SHP77 (cell line): ENCODE measurements around the gene TOB1.
"Not testable (repeated sequence)": the region's sequence is repeated elsewhere in the genome, so short reads cannot be mapped to it uniquely, and the experiment has no call there.

Source experiments
- DNase-seq, 2 experiments: peaks; one replicate each; lab custom pipeline; 2025; lab: John Stamatoyannopoulos, UW

Gene TOB1

DNA sequence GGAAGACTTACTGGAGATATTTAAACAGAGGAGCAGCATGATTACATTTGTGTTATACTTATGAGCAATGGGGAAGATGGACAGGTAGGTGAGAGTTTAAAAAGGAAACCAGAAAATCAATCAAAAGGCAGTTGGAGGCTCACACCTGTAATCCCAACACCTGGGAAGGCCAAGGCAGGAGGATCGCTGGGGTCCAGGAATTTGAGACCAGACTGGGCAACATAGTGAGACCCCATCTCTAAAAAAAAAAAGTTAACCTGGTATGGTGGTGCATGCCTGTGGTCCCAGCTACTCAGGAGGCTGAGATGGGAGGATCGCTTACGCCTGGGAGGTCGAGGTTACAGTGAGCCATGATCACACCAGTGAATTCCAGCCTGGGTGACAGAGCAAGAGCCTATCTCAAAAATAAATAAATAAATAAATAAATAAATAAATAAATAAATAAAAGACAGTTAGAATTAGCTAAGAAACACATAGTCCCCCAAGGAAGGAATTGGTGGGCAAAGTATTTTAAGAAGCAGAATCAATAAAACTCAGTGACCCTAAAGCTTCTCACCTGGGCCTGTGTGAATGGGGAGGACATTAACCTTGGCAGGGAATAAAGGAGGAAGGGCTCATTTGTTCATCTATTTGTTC lies 32.3 kb upstream of the TOB1 start:
- DNase-seq = no peak

DNA sequence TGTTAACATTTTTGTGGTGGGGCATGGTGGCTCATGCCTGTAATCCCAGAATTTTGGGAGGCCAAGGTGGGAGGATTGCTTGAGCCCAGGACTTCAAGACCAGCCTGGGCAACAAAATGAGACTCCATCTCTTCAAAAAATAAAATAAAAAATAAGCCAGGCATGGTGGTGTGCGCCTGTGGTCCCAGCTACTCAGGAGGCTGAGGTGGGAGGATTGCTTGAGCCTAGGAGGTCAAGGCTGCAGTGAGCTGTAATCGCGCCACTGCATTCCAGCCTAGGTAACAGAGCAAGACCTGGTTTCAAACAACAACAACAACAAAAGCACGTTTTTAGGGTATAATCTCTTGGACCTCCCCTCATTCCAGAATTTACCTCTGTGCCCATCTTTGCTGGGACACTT lies 28.4 kb upstream of the TOB1 start:
- not testable (repeated sequence) for DNase-seq

DNA sequence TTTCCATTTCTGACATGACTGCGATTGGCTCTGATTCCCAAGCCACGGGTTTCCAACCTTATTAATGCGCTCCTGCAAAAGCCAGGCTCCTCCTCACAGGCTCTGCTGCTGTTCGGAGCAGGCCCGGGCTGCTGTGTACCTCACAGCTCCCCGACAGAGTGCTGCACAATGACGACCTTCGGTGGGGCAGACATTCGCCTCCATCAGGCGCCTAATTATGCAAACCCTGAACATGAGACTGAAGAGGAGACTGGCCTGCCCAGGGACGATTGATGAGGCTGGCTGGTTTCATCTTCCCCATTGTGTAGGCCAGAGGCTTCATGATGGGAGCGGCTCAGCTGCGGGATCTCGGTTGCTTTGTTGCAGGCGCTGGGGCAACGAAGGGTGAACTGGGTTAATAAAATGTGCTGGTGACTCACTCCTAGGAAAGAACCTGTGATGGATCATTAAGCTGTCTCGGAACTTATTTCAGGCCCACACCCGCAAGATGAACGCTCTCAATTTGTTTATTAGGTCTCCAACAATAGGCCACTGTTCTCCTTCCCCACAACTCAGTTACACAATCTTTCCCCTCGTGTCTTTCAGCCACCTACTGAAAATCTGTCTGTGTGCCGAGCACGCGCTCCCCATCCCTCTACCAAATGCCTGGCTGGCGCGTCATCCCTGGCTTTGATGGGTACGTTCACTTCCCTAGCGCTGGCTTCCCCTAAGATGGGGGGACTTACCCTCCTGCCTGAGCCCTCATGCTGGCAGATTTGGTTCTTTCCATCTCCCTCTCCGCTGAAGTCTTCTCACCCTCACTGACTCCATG lies 27.2 kb upstream of the TOB1 start:
- no peak for DNase-seq

DNA sequence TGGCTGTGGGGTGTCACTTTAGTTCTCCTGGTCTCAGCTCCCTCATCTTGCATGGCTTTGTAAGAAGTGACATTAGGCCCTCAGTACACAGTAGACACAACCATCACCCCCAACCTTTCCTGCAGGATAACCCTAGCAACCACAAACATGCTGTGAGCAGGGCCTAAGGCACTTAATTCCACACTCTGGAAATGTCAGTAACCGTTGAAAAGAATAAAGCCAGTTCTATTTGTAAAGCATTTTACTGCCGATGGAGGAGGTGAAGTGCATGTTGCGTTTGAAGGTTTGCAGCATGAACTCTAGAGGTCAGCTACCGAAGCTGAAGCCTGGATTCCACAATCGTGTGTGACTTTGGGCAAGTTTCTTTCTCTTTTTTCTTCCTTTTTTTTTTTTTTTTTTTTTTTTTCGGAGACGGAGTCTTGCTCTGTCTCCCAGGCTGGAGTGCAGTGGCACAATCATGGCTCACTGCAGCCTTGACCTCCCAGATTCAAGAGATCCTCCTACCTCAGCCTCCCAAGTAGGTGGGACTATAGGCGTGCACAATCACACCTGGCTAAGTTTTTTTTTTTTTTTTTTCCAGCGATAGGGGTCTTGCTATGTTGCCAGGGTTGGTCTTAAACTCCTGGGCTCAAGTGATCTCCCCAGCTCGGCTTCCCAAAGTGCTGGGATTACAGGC lies 26.1 kb upstream of the TOB1 start:
- no peak for DNase-seq

DNA sequence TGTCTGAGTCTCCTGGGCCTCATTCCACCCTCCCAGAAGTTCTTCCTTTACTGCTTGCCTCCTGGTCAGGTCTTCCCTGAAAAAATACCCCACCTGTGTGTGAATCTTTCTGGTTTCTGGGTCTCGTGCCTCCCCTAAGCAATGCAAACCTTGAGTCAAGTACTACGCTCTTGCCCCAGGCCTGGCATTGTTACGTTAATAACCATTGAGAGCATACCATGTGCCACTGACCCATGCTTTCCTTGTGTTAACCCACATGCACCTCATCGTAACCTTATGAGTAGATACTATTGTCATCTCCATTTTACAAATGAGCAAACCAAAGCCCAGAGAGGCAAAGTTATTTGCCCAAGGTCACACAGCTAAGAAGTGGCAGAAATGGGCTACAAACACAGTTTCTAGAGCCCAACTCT lies 25.4 kb upstream of the TOB1 start:
- DNase-seq = no peak

DNA sequence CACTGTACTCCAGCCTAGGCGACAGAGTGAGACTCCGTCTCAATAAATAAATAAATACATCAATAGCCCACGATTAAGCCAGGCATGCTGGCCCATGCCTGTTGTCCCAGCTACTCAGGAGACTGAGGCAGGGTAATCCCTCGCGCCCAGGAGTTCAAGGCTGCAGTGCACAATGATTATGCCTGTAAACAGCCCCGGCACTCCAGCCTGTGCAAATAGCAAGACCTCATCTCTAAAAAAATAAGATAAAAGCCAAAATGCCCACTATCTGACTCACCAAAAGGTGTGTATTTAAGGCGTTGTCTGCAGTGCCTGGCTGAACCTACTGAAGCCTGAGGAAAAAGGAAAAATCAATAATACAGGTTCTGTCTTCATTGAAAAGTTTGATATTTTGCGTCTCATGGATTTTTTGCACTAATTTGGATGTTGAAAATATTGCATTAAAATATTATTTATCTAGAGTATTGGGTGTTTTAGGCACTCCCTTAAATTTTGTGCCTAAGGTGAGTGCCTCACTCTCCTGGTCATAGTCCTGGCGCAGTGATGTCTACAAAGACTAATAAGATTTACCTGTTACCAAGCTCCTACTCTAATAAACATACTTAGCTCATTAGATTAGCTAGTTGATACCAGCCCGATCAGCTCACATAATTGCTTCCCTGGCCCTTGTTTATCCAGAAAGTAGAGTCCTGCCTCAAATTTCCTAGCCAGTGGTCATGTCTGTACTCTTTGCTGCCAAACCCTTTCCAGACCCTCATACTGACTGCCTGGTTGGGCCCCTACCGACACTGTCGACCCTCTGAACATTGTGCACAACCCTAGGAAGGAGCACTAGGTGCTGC lies 24.7 kb upstream of the TOB1 start:
- DNase-seq = no peak

DNA sequence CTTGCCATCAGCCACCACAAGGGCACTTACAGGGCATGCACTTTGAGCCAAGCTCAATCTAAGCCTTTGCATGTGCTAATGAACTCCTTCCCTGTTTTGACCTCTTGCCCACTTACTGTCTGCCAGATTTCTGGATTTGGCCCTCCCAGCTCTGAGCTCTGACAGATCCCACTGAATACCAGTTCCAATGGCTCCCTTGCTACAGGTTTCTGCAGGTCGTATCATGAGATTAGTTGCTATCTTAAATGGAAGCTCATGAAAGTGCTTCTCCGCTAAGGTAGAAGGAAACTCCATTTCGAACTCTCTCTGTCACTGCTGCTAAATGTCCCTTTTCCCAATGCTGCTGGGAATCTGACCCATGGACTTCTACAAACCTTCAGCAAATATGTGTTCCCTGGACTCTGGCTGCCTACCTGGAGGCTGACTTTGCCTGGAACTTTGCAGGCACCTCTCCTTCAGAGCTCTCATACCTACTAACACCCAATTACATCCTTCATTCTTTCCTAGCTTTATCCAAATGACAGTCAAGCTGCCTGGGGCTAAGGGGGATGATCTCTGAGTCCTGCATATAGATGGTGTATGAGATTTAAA lies 23.5 kb upstream of the TOB1 start:
- no peak for DNase-seq

DNA sequence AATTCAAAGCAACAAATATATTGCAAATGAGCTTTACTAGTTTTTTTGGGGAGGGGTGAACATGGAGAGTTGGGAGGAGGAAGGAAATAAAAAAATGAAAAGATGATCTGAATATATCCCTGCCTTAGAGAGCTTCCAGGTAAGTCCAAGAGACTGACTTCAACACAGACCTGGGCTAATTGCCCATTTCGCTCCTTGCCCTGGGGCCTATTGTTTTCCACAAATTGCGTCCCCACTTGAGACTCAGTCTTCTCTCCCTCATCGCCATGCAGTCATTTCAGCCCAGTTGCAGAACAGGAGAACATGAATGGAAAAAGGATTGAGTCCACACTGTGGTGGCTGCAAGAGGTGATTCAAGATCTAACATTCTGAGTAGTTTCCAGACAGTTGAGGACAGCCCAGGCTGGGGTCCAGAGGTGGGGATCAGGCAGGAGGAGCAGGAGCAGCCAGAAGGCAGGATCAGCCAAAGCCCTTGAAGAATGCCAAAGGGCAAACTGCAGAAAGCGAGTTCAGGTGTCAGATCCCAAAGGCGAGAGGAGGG lies 21.6 kb upstream of the TOB1 start:
- DNase-seq = no peak

DNA sequence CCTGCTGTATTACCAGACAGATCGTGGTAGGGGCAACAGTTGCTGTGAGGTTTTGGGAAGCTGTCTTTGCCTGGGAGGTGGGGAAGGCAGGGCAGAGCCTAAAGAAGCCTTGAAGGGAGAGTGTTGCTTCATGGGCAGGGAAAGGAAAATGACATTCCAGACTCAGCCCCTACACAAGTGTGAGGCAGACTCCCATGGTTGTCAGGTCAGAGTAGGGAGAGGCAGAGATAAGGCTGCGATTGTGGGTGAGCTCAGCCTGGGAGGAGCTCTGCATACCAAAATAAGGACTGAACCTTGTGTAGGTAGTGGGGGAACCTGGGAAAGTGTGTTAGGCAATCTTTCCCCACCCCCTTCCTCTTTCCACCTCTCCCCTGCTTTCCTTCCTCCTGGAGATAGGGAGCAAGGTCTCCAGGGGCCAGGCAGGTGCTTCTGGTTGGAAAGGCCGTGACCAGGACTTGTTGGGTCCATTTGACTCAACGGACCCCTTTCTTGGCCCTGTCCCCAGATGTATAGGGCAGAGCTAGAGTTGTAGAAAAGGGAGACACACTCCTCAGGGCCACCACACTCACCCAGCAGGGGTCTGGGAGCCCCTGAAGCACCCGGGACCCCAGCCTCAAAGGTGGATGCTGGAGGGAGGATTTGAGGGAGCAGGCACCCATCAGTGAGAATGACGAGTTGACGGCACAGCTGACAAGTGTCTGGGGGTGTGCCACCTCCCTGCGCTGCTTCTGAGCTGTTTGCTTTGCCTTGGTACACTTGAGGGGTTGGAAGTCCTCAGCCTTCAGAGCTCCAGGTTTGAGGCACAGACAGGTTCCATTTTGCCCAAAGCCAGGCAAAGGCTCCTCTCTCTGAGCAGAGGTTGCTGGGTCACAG lies 18.5 kb upstream of the TOB1 start:
- no peak for DNase-seq

DNA sequence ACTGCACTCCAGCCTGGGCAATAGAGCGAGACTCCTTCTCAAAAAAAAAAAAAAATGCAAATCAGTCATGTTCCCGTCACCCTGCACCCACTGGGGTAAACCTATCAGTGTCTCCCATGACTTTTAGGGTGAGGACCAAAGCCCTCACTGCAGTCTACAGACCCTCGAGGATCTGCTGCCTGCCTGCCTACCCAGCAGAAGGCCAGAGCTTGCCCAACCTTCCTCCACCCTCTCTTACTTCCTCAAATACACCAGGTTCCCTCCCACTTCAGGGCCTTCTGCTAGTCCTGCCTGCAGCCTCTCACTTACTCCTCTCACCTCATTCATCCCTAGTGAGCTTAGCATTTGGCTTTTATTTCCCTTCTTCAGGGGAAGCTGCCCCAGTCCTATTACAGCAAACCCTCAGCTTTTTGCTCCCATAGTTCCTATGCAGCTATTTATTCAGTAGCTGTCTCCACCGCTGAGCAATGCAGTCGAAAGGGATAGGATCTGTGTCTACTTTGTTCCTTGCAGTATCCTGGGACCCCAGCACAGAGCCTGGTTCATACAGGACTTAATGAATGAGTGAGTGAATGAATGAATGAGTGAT lies 17.8 kb upstream of the TOB1 start:
- no peak for DNase-seq

DNA sequence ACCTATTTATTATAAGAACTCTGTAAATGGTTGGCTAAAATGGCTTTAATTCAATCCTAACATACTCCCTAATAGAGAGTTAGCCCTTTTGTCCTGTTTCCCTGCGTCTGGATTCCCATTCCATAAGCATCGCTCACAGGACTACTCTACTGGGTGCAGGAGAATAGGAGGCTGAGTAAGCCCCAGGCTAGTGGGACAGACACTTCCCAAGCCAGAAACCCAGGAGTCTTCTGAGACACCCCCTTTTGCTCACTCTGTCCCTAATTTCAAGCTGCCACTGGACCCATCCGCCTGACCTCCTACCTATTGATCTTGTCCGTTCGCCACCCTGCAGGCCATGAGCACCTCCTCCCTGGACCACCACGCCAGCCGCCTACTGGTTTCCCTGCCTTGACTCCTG lies 16.7 kb upstream of the TOB1 start:
- no peak for DNase-seq

DNA sequence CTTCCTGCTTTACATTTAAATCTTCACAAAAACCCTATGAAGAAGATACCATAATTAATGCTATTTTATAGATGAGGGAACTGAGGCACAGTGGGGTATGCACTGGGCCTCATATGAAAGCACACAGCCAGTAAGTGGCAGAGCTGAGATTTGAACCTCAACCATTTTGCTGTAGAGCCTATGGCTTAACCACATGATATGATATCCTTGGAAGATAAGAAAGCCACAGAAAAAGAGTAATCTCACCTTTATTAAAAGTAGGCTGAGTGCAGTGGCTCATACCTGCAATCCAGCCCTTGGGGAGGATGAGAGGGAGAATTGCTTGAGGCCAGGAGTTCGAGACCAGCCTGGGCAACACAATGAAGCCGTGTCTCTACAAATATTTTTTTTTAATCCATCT lies 15.0 kb upstream of the TOB1 start:
- no peak for DNase-seq

DNA sequence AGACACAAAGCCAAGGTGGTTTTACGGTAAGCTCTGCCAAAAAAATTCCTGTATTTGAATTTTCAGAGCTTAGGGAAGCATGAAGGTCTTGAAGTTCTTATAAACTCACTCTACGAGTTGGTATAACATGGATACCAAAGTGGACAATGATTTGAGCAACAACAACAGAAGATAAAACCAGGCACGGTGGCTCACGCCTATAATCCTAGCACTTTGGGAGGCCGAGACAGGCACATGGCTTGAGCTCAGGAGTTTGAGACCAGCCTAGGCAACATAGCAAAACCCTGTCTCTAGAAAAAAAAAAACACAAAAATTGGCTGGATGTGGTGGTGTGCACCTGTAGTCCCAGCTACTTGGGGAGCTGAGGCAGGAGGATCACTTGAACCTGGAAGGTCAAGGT lies 12.9 kb upstream of the TOB1 start:
- no peak for DNase-seq

DNA sequence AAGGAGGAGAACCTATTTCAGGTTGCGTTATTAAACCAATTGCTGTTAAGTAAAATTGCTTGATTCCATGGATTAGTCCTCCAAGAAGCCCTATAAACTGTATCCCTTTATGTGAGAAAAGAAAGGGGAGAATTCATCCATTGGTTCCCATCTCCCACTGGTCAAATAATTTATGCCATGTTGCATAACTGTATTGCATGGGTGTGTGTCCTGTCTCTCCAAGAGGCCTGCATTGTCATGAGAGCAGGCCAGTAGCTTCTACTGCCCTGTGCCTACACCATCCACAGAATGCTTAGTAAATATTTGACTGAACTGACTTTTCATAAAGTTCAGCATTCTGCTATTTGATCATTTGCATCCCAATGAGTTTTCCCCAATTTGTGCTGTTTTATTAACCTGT lies 11.7 kb upstream of the TOB1 start:
- DNase-seq = no peak

DNA sequence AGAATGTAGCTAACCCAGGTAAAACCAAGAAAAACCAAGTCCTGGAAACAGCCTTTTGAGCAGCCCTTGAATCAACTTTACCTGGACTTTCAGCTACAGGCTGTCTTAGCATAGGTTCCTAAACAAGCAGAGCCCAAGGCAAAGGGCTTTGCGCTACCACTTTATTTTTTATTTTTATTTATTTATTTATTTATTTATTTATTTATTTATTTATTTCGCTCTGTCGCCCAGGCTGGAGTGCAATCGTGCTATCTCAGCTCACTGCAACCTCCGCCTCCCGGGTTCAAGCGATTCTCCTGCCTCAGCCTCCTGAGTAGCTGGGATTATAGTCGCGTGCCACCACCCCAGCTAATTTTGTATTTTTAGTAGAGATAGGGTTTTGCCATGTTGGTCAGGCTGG lies 10.9 kb upstream of the TOB1 start:
- not testable (repeated sequence) for DNase-seq

DNA sequence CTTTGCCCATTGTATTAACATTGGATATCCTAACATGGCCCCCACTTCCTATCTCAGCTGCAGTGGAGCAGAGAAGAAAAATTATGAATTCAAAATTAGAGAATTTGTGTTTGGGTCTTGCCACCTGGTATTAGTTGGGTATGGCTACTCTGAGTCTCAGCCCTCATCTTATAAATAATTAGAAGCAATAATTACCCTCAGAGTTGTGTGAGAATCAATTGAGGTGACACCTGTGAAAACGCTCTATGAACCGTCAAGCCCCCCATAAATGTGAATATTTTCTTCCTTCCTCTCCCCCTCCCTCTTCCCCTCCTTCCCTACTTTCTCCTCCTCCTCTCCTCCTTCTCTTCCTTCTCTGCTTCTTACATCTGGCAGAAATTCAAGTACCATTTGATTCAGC lies 8.9 kb upstream of the TOB1 start:
- DNase-seq = no peak

DNA sequence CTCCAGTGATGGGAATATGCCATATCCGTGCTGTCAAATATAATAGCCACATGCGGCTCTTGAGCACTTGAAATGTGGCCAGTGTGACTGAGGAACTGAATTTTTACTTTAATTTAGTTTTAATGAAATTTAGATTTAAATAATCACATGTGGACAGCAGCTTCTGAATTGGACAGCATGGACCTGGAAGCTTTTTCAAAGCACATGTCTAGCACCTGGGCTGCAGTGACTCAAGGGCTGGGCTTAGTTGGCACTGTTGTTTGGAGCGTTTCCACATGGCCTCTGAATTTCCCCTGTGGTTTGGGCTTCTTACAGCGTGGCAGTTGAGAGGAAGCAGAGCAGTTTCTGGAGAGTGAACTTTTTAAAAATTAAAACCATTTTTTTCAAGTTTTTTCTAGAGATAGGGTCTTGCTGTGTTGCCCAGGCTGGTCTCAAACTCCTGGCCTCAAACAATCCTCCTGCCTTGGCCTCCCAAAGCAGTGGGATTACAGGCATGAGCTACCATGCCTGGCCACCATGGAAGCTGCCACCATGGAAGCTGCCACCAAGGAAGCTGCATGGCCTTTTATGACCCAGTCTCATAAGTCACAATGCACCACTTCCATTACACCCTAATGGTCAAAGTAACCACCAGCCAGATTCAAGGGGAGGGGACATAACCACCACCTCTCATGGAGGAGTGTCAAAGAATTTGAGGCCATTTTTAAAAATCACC lies 6.7 kb upstream of the TOB1 start:
- no peak for DNase-seq

DNA sequence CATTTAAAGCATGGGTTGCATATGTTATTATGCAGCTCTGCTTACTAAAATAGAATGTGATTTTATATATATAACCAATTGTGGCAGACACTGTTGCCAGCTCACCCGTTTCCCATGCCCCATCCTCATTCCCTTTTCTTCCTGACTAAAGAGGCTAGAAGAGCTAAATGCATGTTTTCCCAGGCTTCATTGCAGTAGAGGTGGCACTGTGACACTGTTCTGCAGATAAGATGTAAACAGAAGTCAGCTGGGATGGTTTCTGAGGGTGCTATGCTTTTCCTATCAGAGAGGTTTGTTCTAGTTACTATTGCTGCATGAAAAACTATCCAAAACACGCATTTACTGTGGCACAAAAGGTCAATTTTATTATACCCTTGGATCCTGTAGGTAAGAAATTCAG lies 5.7 kb upstream of the TOB1 start:
- no peak for DNase-seq

DNA sequence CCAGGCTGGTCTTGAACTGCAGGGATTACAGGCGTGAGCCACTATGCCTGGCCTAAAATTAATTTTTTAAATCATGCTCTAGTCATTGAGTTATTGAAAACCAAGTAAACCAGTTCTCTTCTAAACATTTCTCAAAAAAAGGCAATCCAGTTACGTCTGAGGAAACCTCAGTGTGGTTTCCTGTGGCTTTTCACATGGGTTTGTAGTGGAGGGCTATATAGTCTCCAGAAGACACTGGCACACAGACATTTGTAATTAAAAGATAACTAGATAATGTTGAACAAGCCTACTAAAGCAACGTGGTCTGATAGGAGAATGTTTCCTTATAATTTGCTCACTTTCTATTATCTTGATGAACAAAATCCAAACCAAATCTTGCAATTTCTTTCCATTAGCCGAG lies 5.2 kb upstream of the TOB1 start:
- DNase-seq = no peak

DNA sequence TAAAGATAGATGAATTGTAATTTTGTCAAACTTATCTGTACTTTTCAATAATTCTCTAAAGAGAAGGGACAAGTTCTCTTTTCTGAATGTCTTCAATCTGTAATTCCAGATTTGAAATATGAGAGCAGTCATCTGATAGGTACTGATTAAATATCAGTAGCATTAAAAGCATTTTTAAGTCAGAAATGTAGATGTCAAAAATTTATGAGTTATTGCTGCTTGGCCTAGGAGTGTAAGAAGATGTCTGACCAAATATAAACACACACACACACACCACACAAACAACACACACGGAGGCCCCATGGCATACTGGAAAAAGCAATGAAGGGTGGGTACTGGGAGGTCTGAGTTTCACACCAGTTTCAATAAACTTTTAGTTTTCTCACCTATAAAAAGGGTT lies 2.4 kb upstream of the TOB1 start:
- no peak for DNase-seq
